HG03442 (cell line): ENCODE data around the gene S100P.
"Not testable (repeated sequence)": the region's sequence is repeated elsewhere in the genome, so short reads cannot be mapped to it uniquely, and the experiment has no call there.

Experiments
- ATAC-seq: cut with Tn5 transposase; IDR thresholded peaks from one replicate; pipeline ENCODE4 v1.9.1; 2021; ENCODE audit warnings: mild to moderate bottlenecking, moderate library complexity; ENCODE audit not compliant: unreplicated experiment

S100P gene

DNA sequence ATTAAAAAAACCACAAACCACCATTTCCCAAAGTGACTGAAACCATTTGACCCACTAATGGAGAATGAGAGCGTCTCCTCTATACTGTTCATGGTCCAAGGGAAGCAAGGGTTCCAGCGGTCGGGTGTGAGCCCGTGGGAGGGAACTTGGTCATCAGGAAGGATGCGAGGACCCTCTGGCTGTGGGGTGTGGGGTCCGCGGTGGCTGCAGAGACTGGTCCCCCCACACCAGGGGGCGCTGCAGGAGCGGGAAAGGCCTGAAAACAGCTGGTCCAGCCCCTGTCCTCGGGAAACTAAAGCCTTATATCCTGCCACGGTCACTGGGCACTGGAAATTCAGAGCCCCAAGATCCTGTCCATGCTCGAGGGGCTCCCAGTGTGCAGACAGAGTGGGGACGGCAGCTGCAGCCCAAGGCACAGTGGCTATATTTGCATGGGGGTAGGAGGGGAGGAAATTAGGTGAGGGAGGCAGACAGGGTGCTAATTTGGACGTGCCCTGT, 26.6 kb downstream of the S100P start:
- ATAC-seq = no peak

DNA sequence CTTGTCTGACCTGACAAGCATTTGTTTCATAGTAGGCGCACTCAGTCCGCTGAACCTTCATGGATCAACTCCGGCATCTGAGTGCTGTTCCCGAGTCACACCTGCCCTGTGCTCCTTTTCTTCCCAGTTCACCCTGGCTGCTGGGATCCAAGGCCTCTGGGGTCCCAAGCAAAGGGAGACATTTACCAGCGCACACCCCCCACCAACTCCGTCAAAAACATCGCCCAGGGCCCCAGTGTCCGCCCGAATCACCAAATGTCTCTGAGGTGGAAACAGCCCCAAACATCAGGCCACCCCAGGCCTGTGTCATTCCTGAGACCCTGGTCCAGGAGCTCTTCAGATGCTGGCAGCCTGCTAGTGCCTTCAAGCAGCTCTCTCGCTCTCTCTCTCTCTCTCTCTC, 27.4 kb downstream of the S100P start:
- ATAC-seq = no peak

DNA sequence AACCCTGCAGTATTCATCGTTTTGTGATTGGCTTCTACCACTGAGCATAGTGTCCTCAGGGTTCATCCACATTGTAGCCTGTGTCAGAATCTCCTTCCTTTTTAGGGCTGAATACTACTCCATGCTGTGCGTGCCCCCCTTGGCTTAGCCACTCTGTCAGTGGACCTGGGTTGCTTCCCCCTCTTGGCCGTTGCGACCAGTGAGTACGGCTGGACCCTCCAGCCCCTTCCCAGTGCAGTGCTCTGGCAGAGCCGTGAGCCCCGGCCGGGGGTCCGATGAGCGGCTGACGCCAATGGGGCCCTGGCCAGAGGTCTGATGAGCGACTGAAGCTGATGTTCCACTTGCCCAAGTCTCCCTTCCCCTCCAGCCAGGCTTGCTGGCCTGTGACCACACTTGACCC, 29.2 kb downstream of the S100P start:
- ATAC-seq = no peak

DNA sequence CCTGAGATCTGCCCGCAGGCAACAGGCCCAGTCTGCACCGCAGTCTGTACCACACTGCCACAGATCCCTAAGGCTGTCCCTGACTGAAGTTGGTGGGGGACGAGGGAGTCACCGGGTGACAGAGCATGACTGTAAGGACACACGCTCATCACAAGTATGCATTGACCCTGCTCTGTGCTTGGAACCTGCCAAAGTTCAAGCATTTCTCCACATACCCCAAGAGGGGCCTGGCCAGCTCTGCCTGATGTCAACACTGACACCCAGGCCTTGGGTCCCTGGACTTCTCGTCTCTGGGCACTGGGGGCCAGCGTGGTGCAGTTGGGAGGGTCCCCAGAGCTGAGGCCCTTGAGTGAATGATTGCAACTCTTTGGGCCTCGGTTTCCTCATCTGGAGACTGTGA, 30.2 kb downstream of the S100P start:
- no peak for ATAC-seq

DNA sequence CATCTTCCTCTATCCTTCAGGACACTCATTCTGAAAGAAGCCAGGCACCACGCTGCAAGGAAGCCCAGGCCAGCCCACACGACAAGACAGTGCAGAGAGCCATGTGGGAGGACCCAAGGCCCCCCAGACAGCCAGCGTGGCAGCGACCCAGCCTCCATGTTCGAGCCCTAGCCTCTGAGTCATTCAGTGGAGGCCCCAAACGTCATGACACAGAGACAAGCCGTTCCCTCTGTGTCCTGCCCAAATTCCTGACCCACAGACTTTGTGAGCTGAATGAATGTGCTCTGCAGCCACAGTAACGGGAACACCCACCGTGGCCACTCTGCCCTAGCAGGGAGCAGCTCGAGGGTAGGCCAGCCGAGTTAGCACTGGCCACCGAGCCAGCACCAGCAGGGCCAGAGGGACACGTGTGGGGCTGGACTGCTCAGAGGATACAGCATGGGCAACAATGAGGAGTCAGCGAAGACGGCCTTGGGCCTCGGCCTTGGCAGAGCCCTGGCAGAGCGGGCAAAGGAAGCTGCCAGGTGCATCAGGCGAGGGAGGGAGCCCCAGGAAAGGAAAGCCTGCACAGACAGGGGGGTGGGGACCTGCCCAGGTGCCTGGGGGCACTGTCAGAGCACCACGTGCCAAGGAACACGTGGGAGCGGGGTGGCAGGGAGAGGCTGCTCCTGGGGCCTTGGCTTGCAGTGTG, 30.9 kb downstream of the S100P start:
- ATAC-seq = no peak

DNA sequence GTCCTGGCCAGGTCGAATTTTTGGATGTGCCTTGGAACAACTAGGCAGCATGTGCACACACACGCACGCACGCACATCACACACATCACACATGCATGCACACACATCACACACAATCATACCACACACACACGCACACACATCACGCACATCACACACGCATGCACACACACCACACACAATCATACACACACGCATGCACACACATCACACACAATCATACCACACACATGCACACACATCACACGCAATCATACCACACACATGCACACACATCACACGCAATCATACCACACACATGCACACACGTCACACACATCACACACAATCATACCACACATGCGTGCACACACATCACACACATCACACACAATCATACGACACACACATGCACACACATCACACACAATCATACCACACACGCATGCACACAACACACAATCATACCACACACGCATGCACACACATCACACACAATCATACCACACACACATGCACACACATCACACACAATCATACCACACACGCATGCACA, 31.8 kb downstream of the S100P start:
- not testable (repeated sequence) for ATAC-seq

DNA sequence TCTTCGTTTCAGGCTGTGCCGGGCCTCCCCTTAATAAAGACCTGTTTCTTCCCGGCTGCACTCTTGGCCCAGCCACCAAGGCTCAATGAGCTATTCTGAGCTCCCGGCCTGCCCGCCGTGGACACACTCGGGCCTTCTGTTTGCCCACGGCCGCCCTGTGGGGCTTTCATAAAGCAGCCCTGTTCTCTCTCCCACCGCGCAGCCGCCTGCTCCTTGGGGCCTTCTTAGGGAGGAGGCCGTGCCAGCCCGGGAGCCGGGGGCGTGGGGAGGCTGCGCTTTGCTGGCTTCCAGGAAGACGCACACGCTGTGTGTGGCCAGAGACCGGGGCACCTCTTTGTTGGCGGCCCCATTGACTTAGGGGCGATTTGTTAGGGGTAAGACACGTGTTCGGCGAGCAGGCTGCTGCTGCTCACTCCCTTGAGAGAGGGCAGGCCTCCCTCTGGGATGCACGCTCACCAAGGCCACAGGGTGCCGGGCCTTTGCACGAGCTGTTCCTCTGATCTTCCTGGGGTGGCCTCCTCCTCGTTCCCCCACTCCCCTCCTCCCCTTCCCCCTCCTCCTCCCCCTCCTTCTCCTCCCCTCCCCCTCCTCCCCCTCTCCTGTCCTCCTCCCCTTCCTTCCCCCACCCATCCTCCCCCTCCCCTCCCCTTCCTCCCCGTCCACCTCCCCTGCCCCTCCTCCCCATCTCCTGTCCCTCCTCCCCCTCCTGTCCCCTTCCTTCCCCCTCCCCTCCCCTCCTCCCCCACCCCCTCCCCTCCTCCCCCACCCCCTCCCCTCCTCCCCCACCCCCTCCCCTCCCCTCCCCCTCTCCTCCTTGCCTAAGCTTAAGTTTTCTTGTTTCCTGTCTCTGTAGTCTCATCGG, 33.6 kb downstream of the S100P start:
- no peak for ATAC-seq

DNA sequence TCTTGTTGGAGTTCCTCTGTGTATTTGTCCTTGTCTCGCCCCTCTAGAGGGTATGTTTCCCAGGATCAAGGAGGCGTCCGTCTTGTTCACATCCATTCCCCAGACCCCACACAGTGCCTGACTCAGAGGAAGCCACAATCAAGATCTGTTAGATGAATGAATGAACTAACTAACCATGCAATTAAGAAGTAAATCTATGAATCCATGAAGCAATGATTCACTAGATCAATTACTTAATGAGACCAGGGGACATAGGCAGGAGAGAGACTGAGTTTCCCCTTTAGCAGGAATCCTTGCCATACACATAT, 34.2 kb downstream of the S100P start:
- no peak for ATAC-seq

DNA sequence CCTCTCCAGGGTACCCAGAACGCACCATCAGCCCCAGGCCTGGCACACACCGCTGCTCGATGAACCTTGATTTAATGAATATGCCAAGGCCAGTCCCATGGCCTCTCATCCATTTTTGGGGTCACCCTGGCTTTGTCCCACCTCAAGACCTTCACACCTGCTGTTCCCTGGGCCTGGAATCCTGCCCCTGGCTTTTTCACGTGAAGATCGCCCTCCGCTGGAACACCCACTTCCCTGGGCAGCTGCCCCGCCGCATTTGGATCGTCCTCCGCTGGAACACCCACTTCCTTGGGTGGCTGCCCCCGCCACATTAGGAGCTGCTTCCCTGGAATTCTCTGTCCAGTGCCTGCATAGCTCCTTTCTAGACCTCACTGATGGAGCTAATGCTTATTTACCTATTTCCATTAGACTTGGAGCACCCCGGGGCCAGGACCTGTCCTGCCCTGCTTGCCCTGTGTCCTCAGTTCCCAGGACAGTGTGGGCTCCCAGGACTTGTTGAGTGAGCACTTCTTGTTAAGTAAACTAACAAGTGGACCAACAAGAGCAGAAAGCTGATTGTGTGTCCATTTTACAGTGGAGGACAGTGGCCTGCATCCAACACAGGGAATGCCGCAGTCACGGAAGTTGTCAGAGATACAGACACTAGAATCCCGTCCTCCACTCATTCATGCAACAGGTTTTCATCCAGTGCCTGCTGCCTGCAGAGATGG, 34.8 kb downstream of the S100P start:
- ATAC-seq = no peak

DNA sequence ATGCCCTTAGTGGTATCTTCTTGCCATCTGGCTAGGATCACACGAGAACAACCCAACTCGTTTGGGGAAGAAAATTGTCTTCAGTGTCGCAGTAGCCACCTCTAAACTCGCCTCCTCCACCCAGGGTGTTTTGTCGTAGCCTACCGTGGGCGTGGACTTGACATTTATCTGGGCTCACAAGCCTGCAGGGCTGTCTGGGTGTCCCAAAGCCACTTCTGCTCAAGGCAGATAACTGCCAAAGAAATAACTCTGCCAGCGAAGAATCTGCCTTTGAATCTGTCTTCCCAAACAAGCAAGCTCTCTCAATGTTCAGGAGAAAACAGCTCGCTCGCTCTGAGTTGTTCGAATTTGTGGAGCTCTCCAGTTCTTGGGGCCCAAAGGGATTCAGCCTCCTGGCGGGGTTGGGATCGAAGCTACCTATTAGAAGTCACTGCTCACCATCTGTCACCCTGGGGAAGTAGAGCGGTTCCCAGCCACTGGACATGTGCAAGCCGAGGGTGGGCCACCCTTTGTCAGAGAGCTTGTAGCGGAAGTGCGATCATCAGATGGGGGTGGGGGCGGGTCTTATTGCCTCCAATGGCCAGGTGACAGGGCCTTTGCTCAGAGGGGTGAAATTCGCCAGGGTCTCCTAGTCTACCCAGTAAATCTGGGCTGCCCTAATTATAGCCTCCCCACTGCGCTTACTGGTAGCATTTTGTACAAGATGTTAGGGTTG, 37.1 kb downstream of the S100P start:
- ATAC-seq = no peak

DNA sequence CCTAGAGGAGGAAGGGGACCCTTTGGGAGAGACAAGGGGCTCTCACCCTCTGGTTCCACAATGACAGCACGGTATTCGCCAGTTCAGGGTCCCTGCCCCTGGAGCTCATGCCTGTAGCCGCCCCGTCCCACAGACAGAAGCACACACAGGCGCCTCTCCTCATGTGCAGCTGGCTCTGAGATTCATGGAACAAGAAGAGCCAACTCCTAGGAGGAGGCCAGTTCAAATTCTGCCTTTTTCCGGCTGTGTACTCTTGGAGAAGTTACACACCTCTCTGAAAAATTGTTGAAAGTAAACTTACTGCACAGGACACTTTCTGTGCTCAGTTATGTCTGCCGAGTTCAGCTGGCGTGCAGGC, 37.6 kb downstream of the S100P start:
- ATAC-seq = no peak

DNA sequence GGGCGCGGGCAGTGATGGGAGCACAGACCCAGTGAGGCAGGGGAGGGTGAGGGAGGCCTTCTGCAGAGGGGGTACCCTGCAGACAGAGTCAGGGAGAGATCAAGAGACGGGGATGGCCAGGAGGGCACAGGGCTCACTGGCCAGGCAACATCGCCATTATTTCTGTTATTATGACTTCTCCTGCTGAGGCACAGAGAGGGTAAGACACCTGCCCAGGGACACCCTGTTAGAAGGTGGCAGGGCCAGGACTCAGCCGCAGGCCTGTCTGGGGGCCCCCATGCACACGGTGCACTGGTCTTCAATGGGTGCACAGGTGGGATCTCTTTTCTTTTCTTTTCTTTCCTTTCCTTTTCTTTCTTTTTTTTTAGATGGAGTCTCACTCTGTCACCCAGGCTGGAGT, 38.1 kb downstream of the S100P start:
- ATAC-seq = no peak

DNA sequence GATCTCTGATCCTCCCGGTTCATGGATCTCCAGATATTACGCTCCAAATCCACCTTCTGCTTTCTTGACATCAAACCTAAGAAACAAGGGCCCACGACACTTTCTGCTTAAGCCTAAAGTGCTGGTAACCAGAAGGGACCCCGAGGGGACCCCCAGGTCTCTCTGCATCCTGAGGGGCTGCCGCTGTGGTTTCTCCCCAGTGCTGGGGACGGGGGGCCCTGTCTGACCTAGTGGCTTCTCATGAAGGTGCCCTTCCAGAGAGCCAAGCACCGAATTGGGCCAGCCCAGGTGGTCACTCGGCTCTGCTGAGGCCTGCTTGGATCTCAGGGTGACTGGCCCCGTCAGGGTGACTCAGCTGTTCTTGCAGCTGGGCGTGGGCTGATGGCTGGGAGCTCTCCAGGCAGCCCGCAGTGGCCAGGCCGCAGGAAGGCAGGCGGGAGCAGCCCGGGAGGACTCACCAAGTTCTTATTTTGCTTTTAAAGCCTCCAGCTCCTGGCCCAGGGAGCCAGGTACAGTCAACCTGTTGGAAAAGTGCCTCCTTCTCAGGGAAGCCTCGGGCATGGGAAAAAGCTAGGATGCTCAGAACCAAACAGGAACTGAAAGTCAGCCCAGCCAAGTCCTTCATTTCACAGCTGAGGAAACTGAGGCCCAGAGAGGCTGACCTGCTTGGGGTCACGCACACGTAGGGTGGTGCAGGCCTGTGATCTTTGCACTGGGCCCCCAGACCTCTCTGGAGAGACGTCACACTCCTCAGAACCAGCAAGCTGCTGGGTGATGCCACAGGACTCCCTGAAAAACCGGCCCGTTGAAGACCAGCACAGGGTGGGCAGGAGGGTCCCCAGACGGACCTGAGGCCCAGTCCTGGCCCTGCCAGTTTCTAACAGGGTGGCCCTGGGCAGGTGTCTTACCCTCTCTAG, 39.0 kb downstream of the S100P start:
- ATAC-seq = no peak

DNA sequence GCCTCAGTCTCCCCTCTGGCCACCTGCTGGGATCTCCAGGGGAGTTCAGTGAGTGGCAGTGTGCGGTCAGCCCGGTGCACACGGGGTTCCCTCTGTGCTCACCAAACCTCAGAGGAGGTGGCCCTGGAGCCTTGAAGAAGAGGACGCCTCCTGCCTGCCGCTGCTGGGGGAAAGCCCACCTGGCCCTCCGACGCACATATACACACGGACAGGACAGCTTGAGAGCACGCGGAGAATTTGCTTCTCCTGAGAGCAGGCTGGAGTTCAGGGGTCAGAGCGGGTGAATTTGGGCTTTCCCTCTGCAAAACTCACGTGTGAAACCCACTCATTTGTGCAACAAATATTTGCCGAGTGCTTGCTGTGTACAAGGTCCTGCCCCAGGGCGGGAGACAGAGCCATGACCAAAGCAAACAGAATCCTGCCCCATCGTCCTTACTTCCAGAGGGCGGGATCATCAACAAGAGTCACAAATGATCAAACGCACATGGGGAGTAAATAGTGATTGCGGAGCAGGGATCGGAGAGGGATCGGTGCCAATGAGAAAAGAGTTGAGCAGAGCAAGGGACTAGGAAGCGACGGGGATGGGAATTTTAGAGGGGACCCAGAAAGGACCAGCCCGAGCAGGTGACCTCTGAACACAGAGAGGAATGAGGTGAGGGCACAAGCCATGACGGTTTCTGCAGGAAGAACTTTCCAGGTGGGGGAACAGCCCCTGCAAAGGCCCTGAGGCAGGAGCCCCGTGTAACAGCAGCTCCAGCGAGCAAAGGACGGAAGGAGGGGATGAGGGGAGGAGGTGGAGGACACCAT, 39.9 kb downstream of the S100P start:
- no peak for ATAC-seq

DNA sequence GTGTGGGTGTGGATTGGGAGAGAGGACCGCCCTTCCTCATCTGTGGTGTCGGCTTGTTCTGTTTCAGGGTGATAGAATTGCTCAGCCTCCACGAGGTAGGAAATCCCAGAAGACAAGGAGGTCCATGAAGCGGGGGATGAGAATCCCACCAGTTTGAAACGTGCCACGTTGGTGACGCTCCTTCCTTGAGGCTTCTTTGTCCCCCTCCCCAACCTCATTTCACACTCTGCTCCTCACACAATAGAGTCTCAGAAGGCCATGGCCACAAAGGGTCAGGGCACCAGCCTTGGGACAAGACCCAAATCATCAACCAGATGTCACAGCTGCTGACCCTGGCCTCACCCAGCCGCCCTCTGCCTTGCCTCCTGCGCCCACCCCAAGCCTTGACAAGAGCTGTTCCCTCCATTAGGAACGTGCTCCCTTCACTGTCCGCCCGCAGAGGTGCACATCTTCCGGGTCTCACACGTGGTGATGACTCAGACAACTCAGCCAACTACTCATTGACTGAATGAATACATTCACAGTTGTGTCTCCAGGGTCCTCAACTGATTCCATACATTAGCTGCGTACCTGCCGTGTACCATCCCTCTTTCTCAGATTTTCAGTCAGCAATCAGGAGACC, 40.6 kb downstream of the S100P start:
- ATAC-seq = no peak

DNA sequence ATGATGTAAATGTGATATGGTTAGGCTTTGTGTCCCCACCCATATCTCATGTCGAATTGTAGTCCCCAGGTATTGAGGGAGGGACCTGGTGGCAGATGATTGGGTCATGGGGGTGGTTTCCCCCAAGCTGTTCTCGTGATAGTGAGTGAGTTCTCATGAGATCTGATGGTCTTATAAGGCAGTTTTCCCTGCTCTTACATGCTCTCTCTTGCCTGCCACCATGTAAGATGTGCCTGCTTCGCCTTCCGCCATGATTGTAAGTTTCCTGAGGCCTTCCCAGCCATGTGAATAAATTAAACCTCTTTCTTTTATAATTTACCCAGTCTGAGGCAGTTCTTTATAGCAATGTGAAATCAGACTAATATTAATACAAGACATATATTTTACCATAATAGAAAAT, 46.2 kb downstream of the S100P start:
- no peak for ATAC-seq

DNA sequence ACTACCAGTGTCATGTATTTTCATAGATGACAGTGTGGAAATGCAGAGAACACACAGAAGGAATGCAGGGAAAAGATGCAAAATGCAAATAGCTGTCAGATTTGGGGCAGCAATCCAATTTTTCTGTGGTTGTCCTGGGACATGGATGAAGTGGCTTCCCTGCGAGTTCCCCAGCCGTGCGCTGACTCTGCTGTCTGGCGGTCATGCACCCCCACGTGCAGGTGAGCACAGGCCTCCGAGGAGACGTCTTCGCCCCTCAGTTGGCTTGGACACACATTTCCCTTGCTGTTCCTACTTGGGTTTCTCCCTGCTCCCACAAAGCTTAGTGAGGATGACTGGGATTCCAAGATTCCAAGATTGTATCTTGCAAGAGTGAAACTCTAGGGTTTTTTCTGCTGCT, 46.7 kb downstream of the S100P start:
- ATAC-seq = no peak

DNA sequence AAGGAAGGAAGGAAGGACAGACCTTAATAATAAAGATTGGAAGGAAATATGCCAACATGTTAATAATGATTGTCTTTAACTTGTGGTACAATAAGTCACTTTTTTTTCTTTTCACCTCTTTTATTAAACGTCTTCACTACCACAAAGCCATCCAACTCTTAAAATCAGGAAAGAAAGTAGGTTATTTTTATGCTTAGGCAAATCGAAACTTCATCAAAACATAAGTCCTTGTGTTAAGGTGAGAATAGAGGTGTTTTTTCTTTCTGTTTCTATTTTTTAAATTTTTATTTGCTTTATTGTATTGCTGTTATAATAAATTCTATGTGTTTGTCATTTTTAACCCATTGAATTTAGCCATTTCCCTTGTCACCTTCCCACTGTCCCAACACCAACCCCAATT, 48.8 kb downstream of the S100P start:
- no peak for ATAC-seq

DNA sequence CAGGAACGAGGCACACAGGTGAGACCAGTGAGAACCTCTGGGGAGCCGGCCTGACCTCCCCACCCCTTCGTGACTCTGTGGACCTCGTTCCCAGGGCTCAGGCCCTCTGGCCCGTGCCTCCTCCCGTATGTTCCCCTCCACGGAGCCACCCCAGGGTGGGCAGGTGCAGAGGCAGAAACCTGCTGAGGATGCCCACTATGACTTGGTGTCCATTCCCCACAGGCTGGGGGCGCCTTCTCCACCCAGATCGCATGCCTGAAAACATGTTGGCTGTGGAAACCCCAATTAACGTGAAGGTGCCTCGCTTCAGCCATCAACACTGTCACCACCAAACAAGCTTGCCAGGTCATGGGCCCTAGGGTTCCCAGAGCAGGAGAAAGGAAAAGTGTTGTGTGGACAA, 49.3 kb downstream of the S100P start:
- no peak for ATAC-seq
